ENCODE measurements around the gene SLC44A4. TPM values are rescaled to one million over a fixed set of nuclear protein-coding genes. Genes with fewer than 3 reads are reported as not detected.
A peak's percentile ranks its signal among the peaks of the same experiment; 100 is the strongest.
"Not testable (repeated sequence)": the region's sequence is repeated elsewhere in the genome, so short reads cannot be mapped to it uniquely, and the experiment has no call there.

SLC44A4 gene
- total RNA-seq, 2 donors from 2014 or later = not detected

- DNase-seq (peak; percentile 84), ATAC-seq (peak; percentile 62 to 65)
- intact Hi-C loops (cut with DNase I) = no loop called here
Measured at GRCh38 chr6:31821301-31822035, 57.3 kb downstream of the SLC44A4 start.

GRCh38 chr6:31820399-31820798 is 58.4 kb downstream of the SLC44A4 start:
- DNase-seq; intact Hi-C loops (cut with DNase I); ATAC-seq: not testable (repeated sequence)

GRCh38 chr6:31819871-31820299 is 58.9 kb downstream of the SLC44A4 start:
- ATAC-seq (no peak), DNase-seq (no peak)
- intact Hi-C loops (cut with DNase I) = no loop called here

- intact Hi-C loops (cut with DNase I); ATAC-seq; DNase-seq: not testable (repeated sequence)
Measured at GRCh38 chr6:31817929-31818511, 60.8 kb downstream of the SLC44A4 start.

GRCh38 chr6:31817133-31817928 is 61.5 kb downstream of the SLC44A4 start:
- ATAC-seq; DNase-seq; intact Hi-C loops (cut with DNase I): not testable (repeated sequence)

GRCh38 chr6:31815025-31815838 is 63.6 kb downstream of the SLC44A4 start, which contains the start of the genes HSPA1A and HSPA1L:
Gene HSPA1A (plus strand): TSS chr6:31815543. CDS start chr6:31815757, 214 bp downstream.
Gene HSPA1L (minus strand): TSS chr6:31815283. CDS start chr6:31811972, 3,311 bp downstream.
- ATAC-seq = peak; percentile 90 to 92
- DNase-seq = peak; percentile 96
- intact Hi-C loops (cut with DNase I) = no loop called here

- ATAC-seq (peak; percentile 86 to 90), DNase-seq (peak; percentile 96)
- intact Hi-C loops (cut with DNase I) = no loop called here
Measured at GRCh38 chr6:31814677-31815024, 64.1 kb downstream of the SLC44A4 start.

- ATAC-seq = no peak
- no peak for DNase-seq
- intact Hi-C loops (cut with DNase I) = no loop called here
Measured at GRCh38 chr6:31813465-31813849, 65.3 kb downstream of the SLC44A4 start.

Other genes with a start within 250 kb of the SLC44A4 start
- 100 to 1,000 TPM; 206 to 294 TPM for gene BAG6, start 226.3 kb downstream of the SLC44A4 start, total RNA-seq
- 1 to 10 TPM; 1.4 to 1.7 TPM for gene APOM, start 223.1 kb downstream of the SLC44A4 start, total RNA-seq
- 10 to 100 TPM; 17.5 to 20.1 TPM for gene C6orf47, start 218.2 kb downstream of the SLC44A4 start, total RNA-seq
- 10 to 100 TPM; 12.3 to 15.7 TPM for gene GPANK1, start 214.0 kb downstream of the SLC44A4 start, total RNA-seq
- 100 to 1,000 TPM in 1 of 2 donors, 10 to 100 TPM in 1; 84.8 to 116 TPM for gene CSNK2B, start 212.9 kb downstream of the SLC44A4 start, total RNA-seq
- 1 to 10 TPM; 3.2 to 8.8 TPM for gene LY6G5B, start 209.0 kb downstream of the SLC44A4 start, total RNA-seq
- gene LY6G5C, start 197.9 kb downstream of the SLC44A4 start, total RNA-seq = 1 to 10 TPM; 2.2 to 2.5 TPM
- gene ABHD16A, start 175.7 kb downstream of the SLC44A4 start, total RNA-seq = 10 to 100 TPM; 33.5 to 36.3 TPM
- not detected for gene LY6G6F, start 172.1 kb downstream of the SLC44A4 start, total RNA-seq
- gene LY6G6D, start 163.6 kb downstream of the SLC44A4 start, total RNA-seq = not detected
- not detected for gene LY6G6C, start 157.3 kb downstream of the SLC44A4 start, total RNA-seq
- under 1 TPM; 0.39 to 0.41 TPM for gene MPIG6B, start 155.6 kb downstream of the SLC44A4 start, total RNA-seq
- 10 to 100 TPM; 55.6 to 56.2 TPM for gene DDAH2, start 149.7 kb downstream of the SLC44A4 start, total RNA-seq
- 100 to 1,000 TPM; 151 to 196 TPM for gene CLIC1, start 142.5 kb downstream of the SLC44A4 start, total RNA-seq
- gene MSH5, start 139.0 kb downstream of the SLC44A4 start, total RNA-seq = 1 to 10 TPM; 2.6 to 3.0 TPM
- under 1 TPM; 0.71 to 0.73 TPM for gene SAPCD1, start 116.3 kb downstream of the SLC44A4 start, total RNA-seq
- gene VWA7, start 101.7 kb downstream of the SLC44A4 start, total RNA-seq = 1 to 10 TPM; 4.8 to 6.2 TPM
- 10 to 100 TPM; 24.8 to 39.3 TPM for gene VARS1, start 83.2 kb downstream of the SLC44A4 start, total RNA-seq
- 10 to 100 TPM; 24.3 to 29.4 TPM for gene LSM2, start 72.0 kb downstream of the SLC44A4 start, total RNA-seq
- 1 to 10 TPM; 1.1 to 2.6 TPM for gene HSPA1L, start 63.7 kb downstream of the SLC44A4 start, total RNA-seq
- 100 to 1,000 TPM; 197 to 288 TPM for gene HSPA1A, start 63.5 kb downstream of the SLC44A4 start, total RNA-seq
- gene HSPA1B, start 51.3 kb downstream of the SLC44A4 start, total RNA-seq = 100 to 1,000 TPM; 142 to 192 TPM
- gene NEU1, start 16.2 kb downstream of the SLC44A4 start, total RNA-seq = 10 to 100 TPM; 26.8 to 31.8 TPM
- 10 to 100 TPM; 12.9 to 20.2 TPM for gene EHMT2, start 18.7 kb upstream of the SLC44A4 start, total RNA-seq
- gene ZBTB12, start 23.1 kb upstream of the SLC44A4 start, total RNA-seq = 1 to 10 TPM; 2.5 to 4.6 TPM
- 10 to 100 TPM; 12.3 to 30.0 TPM for gene C2, start 48.7 kb upstream of the SLC44A4 start, total RNA-seq
- gene CFB, start 67.1 kb upstream of the SLC44A4 start, total RNA-seq = 100 to 1,000 TPM in 1 of 2 donors, 10 to 100 TPM in 1; 50.3 to 113 TPM
- gene NELFE, start 80.0 kb upstream of the SLC44A4 start, total RNA-seq = 10 to 100 TPM; 39.8 to 53.7 TPM
- gene SKIC2, start 80.2 kb upstream of the SLC44A4 start, total RNA-seq = 10 to 100 TPM; 36.8 to 45.1 TPM
- gene DXO, start 93.1 kb upstream of the SLC44A4 start, total RNA-seq = 10 to 100 TPM; 12.8 to 20.9 TPM
- gene C4A, start 103.1 kb upstream of the SLC44A4 start, total RNA-seq = 100 to 1,000 TPM; 199 to 206 TPM
- gene C4B, start 135.8 kb upstream of the SLC44A4 start, total RNA-seq = 100 to 1,000 TPM; 177 to 235 TPM
- gene CYP21A2, start 159.4 kb upstream of the SLC44A4 start, total RNA-seq = 10 to 100 TPM in 1 of 2 donors, 1 to 10 TPM in 1; 2.0 to 10.3 TPM
- 100 to 1,000 TPM; 143 to 158 TPM for gene TNXB, start 230.3 kb upstream of the SLC44A4 start, total RNA-seq
- 10 to 100 TPM; 35.4 to 36.2 TPM for gene ATF6B, start 249.2 kb upstream of the SLC44A4 start, total RNA-seq

Data from left cardiac atrium (tissue), 4 donors.